ENCODE measurements around the gene ANKRD44. TPM values are rescaled to one million over a fixed set of nuclear protein-coding genes. Genes with fewer than 3 reads are reported as not detected.

ANKRD44 gene
- total RNA-seq, 1 experiment from 2014 or later: 0.68 TPM

DNA sequence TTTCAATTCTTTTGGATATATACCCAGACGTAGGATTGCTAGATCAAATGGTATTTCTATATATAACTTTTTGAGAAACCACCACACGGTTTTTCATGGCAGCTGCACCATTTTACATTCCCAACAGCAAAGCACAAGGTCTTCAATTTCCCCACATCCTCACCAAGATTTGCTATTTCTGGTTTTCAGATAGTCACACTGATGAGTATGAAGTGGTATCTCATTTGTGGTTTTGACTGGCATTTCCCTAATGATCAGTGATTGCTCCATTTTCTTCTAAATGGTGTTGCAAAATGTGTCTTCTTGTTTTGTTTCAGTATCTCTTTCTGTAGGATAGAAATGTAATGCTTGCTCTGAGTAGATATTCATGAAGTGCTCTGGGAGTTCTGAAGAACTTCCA lies 52.0 kb downstream of the ANKRD44 start:
- TF ChIP-seq, protein P1, sequence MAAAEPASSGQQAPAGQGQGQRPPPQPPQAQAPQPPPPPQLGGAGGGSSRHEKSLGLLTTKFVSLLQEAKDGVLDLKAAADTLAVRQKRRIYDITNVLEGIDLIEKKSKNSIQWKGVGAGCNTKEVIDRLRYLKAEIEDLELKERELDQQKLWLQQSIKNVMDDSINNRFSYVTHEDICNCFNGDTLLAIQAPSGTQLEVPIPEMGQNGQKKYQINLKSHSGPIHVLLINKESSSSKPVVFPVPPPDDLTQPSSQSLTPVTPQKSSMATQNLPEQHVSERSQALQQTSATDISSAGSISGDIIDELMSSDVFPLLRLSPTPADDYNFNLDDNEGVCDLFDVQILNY (CRISPR knock-in tag; IDR thresholded peaks at IDR 0.05): no peak
- no peak for TF ChIP-seq ESRRA (CRISPR knock-in tag; IDR thresholded peaks at IDR 0.05; ENCODE audit: borderline replicate concordance)
- DNase-seq (ENCODE audit: low spot score): no peak
- Mint-ChIP-seq H3K4me1 (peaks cover 4% of the 10 kb centered on the region; the same call in 1 of the 2 replicates), H3K36me3 (no peaks in the 10 kb centered on the region), H3K27me3 (ENCODE audit: low read depth) (no peaks in the 10 kb centered on the region; the same call in 1 of the 2 replicates), H3K9me3 (no peaks in the 10 kb centered on the region), H3K27ac (no peak overlapping the region), H3K4me3 (no peak overlapping the region)
- ChIA-PET CTCF (no interaction called here), POLR2A (no interaction called here)
- ATAC-seq: no peak

DNA sequence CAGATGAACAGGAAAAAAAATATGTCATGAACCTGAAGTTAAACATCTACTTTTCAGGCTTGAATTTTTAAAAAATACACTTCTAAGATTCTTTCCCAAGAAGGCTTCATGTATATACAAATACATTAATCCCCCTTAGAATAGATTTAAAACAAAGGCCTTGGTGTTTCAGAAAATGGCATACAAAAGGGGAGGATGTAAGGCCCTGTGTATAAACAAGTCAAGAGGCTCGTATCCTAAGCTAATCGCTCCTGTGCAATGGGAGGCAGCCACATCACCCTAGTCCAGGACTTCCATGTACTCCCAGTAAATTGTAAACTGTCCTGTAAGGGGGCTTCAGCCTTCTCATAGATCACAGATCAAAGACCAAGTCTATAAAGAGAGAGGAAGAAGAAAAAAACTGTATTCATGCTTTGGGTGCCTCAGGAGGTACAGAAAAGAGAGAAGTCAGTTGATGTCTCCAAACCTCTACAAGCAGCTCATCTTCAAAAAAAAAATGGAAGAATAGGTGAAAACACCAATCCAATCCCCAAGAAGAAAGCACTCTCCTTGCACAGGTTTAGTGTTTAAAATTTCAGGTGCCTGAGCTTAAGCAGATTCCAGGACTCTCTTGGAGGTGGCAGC lies 53.9 kb downstream of the ANKRD44 start:
- Mint-ChIP-seq H3K27ac (no peak overlapping the region), H3K4me3 (no peak overlapping the region), H3K27me3 (ENCODE audit: low read depth) (peaks cover under 1% of the 10 kb centered on the region; the same call in 1 of the 2 replicates), H3K4me1 (peaks cover 4% of the 10 kb centered on the region; the same call in 1 of the 2 replicates), H3K36me3 (no peaks in the 10 kb centered on the region), H3K9me3 (no peaks in the 10 kb centered on the region)
- ChIA-PET CTCF (no interaction called here), POLR2A (no interaction called here)
- no peak for DNase-seq (ENCODE audit: low spot score)
- TF ChIP-seq, protein P2, sequence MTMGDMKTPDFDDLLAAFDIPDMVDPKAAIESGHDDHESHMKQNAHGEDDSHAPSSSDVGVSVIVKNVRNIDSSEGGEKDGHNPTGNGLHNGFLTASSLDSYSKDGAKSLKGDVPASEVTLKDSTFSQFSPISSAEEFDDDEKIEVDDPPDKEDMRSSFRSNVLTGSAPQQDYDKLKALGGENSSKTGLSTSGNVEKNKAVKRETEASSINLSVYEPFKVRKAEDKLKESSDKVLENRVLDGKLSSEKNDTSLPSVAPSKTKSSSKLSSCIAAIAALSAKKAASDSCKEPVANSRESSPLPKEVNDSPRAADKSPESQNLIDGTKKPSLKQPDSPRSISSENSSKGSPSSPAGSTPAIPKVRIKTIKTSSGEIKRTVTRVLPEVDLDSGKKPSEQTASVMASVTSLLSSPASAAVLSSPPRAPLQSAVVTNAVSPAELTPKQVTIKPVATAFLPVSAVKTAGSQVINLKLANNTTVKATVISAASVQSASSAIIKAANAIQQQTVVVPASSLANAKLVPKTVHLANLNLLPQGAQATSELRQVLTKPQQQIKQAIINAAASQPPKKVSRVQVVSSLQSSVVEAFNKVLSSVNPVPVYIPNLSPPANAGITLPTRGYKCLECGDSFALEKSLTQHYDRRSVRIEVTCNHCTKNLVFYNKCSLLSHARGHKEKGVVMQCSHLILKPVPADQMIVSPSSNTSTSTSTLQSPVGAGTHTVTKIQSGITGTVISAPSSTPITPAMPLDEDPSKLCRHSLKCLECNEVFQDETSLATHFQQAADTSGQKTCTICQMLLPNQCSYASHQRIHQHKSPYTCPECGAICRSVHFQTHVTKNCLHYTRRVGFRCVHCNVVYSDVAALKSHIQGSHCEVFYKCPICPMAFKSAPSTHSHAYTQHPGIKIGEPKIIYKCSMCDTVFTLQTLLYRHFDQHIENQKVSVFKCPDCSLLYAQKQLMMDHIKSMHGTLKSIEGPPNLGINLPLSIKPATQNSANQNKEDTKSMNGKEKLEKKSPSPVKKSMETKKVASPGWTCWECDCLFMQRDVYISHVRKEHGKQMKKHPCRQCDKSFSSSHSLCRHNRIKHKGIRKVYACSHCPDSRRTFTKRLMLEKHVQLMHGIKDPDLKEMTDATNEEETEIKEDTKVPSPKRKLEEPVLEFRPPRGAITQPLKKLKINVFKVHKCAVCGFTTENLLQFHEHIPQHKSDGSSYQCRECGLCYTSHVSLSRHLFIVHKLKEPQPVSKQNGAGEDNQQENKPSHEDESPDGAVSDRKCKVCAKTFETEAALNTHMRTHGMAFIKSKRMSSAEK (CRISPR knock-in tag; IDR thresholded peaks at IDR 0.05; ENCODE audit: borderline replicate concordance): no peak
- TF ChIP-seq MYBL2 (CRISPR knock-in tag; IDR thresholded peaks at IDR 0.05) (no peak), NR2C2 (CRISPR knock-in tag; IDR thresholded peaks at IDR 0.05) (no peak)
- TF ChIP-seq, protein P3, sequence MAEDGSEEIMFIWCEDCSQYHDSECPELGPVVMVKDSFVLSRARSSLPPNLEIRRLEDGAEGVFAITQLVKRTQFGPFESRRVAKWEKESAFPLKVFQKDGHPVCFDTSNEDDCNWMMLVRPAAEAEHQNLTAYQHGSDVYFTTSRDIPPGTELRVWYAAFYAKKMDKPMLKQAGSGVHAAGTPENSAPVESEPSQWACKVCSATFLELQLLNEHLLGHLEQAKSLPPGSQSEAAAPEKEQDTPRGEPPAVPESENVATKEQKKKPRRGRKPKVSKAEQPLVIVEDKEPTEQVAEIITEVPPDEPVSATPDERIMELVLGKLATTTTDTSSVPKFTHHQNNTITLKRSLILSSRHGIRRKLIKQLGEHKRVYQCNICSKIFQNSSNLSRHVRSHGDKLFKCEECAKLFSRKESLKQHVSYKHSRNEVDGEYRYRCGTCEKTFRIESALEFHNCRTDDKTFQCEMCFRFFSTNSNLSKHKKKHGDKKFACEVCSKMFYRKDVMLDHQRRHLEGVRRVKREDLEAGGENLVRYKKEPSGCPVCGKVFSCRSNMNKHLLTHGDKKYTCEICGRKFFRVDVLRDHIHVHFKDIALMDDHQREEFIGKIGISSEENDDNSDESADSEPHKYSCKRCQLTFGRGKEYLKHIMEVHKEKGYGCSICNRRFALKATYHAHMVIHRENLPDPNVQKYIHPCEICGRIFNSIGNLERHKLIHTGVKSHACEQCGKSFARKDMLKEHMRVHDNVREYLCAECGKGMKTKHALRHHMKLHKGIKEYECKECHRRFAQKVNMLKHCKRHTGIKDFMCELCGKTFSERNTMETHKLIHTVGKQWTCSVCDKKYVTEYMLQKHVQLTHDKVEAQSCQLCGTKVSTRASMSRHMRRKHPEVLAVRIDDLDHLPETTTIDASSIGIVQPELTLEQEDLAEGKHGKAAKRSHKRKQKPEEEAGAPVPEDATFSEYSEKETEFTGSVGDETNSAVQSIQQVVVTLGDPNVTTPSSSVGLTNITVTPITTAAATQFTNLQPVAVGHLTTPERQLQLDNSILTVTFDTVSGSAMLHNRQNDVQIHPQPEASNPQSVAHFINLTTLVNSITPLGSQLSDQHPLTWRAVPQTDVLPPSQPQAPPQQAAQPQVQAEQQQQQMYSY (CRISPR knock-in tag; IDR thresholded peaks at IDR 0.05): no peak
- TF ChIP-seq, protein P4, sequence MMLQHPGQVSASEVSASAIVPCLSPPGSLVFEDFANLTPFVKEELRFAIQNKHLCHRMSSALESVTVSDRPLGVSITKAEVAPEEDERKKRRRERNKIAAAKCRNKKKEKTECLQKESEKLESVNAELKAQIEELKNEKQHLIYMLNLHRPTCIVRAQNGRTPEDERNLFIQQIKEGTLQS (CRISPR knock-in tag; conservative IDR thresholded peaks at IDR 0.05): no peak
- ATAC-seq: no peak

DNA sequence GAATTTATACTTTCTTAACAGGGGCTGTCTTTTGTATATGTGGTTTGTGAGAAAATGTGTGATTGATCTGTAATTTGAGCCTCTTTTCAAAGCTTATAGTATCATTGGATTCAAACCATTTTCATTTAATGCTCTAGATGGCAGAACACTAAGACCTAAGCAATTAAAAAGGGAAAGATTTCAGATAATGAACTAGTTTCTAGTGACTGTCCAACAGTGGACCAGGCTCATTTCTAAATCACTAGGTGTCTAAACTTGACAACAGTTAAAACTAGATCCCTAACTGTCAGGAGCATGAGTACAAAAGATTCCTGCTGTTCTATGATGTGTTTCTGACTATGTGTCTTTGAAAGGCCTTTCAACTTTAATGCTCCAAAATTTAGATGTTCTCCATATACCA lies 54.6 kb downstream of the ANKRD44 start:
- Mint-ChIP-seq H3K36me3 (no peaks in the 10 kb centered on the region), H3K9me3 (no peaks in the 10 kb centered on the region), H3K27ac (no peak overlapping the region), H3K4me3 (no peak overlapping the region), H3K27me3 (ENCODE audit: low read depth) (peaks cover 2% of the 10 kb centered on the region; the same call in 1 of the 2 replicates), H3K4me1 (peaks cover 4% of the 10 kb centered on the region; the same call in 1 of the 2 replicates)
- CTCF ChIA-PET: no interaction called here
- TF ChIP-seq, protein P1 (CRISPR knock-in tag; IDR thresholded peaks at IDR 0.05): no peak
- TF ChIP-seq NR1H2 (CRISPR knock-in tag; IDR thresholded peaks at IDR 0.05): no peak
- TF ChIP-seq, protein P4 (CRISPR knock-in tag; conservative IDR thresholded peaks at IDR 0.05): no peak
- TF ChIP-seq SMAD3 (CRISPR knock-in tag; IDR thresholded peaks at IDR 0.05; ENCODE audit: borderline replicate concordance): no peak
- no peak for TF ChIP-seq ZNF423 (CRISPR knock-in tag; IDR thresholded peaks at IDR 0.05)
- TF ChIP-seq, protein P5, sequence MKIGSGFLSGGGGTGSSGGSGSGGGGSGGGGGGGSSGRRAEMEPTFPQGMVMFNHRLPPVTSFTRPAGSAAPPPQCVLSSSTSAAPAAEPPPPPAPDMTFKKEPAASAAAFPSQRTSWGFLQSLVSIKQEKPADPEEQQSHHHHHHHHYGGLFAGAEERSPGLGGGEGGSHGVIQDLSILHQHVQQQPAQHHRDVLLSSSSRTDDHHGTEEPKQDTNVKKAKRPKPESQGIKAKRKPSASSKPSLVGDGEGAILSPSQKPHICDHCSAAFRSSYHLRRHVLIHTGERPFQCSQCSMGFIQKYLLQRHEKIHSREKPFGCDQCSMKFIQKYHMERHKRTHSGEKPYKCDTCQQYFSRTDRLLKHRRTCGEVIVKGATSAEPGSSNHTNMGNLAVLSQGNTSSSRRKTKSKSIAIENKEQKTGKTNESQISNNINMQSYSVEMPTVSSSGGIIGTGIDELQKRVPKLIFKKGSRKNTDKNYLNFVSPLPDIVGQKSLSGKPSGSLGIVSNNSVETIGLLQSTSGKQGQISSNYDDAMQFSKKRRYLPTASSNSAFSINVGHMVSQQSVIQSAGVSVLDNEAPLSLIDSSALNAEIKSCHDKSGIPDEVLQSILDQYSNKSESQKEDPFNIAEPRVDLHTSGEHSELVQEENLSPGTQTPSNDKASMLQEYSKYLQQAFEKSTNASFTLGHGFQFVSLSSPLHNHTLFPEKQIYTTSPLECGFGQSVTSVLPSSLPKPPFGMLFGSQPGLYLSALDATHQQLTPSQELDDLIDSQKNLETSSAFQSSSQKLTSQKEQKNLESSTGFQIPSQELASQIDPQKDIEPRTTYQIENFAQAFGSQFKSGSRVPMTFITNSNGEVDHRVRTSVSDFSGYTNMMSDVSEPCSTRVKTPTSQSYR (CRISPR knock-in tag; IDR thresholded peaks at IDR 0.05): no peak
- TF ChIP-seq, protein P6, sequence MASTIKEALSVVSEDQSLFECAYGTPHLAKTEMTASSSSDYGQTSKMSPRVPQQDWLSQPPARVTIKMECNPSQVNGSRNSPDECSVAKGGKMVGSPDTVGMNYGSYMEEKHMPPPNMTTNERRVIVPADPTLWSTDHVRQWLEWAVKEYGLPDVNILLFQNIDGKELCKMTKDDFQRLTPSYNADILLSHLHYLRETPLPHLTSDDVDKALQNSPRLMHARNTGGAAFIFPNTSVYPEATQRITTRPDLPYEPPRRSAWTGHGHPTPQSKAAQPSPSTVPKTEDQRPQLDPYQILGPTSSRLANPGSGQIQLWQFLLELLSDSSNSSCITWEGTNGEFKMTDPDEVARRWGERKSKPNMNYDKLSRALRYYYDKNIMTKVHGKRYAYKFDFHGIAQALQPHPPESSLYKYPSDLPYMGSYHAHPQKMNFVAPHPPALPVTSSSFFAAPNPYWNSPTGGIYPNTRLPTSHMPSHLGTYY (CRISPR knock-in tag; IDR thresholded peaks at IDR 0.05): no peak
- TF ChIP-seq ETV6 (CRISPR knock-in tag; IDR thresholded peaks at IDR 0.05): no peak
- TF ChIP-seq TCF7 (CRISPR knock-in tag; IDR thresholded peaks at IDR 0.05; ENCODE audit: low read depth): no peak
- TF ChIP-seq FOXJ3 (CRISPR knock-in tag; IDR thresholded peaks at IDR 0.05; ENCODE audit: borderline replicate concordance): no peak
- ATAC-seq: no peak
- DNase-seq (ENCODE audit: low spot score): no peak
- POLR2A ChIA-PET: no interaction called here
